Suprapubic skin (tissue), 4 donors: ENCODE results near the gene LRMDA. TPM values are rescaled to one million over a fixed set of nuclear protein-coding genes. Genes with fewer than 3 reads are reported as not detected.

Experiments used
- DNase-seq, 2 donors: peaks; one replicate each; pipeline ENCODE4 v3.0.0-alpha.2; 2019; ENCODE audit warnings: low spot score in 2 of 2
- H3K27ac ChIP-seq: fragments of 200-600 bp; sonication (generic); one replicate; pipeline ENCODE4 v1.5.1; 2019
- H3K27me3 ChIP-seq: fragments of 200-600 bp; sonication (generic); one replicate; pipeline ENCODE4 v1.5.1; 2019
- H3K36me3 ChIP-seq: fragments of 200-600 bp; sonication (generic); one replicate; pipeline ENCODE4 v1.5.1; 2019
- H3K4me1 ChIP-seq: fragments of 200-600 bp; sonication (generic); one replicate; pipeline ENCODE4 v1.5.1; 2019
- H3K4me3 ChIP-seq: fragments of 200-600 bp; sonication (generic); one replicate; pipeline ENCODE4 v1.5.1; 2019; ENCODE audit warnings: mild to moderate bottlenecking
- H3K9me3 ChIP-seq: fragments of 200-600 bp; sonication (generic); one replicate; pipeline ENCODE4 v1.5.1; 2019
- EP300 ChIP-seq: sonication (generic); formaldehyde crosslinking; IDR thresholded peaks from one replicate; pipeline ENCODE4 v1.6.1; 2017; ENCODE audit warnings: antibody characterized with exemption
- POLR2A ChIP-seq, 2 donors: fragments of 450-650 bp; IDR thresholded peaks; one replicate each; pipeline ENCODE4 v1.6.1; 2017; ENCODE audit warnings: antibody characterized with exemption in 2 of 2, mild to moderate bottlenecking in 2 of 2, moderate library complexity in 2 of 2
- POLR2AphosphoS5 ChIP-seq, 3 donors: sonication (generic); formaldehyde crosslinking; IDR thresholded peaks; one replicate each; pipeline ENCODE4 v1.6.1; 2017; ENCODE audit warnings: antibody characterized with exemption in 3 of 3
- WGBS: methylation state at CpG from one replicate; pipeline ENCODE4 v1.1.5; 2018; 5-methylcytosine and 5-hydroxymethylcytosine counted together
- total RNA-seq, 4 donors: library from RNA; depleted of rRNA; stranded (reverse); fragments of >200 nt; gene quantifications; one replicate each; pipeline ENCODE4 v1.1.0, GENCODE V29; 2016
- TF ChIP-seq, protein P1 (sequence below), 2 donors: fragments of 200-600 bp in 1 of 2; fragments of 450-650 bp in 1 of 2; sonication (generic) in 1 of 2; IDR thresholded peaks; one replicate each; pipeline ENCODE4 v1.5.1; 2016 to 2019; ENCODE audit warnings: antibody characterized with exemption in 2 of 2, mild to moderate bottlenecking in 1 of 2, moderate library complexity in 1 of 2

LRMDA gene
- total RNA-seq, 4 donors from 2014 or later: 0.10 to 2.9 (median 1.9) TPM; not detected in 1

DNA sequence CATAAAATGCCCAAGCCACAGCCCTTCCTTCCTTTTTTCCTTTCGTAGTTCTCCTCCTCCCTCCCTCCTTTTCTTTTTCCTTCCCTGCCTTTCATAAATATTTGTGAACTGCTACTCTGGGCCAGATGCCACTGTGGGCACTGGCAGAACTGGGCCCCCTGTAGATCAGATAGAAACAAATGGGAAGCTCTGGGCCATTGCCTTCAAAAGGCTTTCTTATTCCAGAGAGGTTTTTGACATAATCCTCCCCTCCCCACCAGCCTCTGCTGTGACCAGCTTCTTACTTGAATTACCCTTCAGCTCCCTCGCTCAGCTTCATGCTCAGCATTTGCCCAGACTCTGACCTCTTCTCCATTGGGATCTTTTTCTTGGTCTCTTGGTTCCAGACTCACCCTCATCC, 886.8 kb downstream of the LRMDA start:
- no peaks in the 10 kb centered on the region for H3K27me3 ChIP-seq
- no peak for DNase-seq
- TF ChIP-seq POLR2AphosphoS5 (IDR thresholded peaks at IDR 0.05): no peak
- TF ChIP-seq EP300: no peak
- TF ChIP-seq, protein P1, sequence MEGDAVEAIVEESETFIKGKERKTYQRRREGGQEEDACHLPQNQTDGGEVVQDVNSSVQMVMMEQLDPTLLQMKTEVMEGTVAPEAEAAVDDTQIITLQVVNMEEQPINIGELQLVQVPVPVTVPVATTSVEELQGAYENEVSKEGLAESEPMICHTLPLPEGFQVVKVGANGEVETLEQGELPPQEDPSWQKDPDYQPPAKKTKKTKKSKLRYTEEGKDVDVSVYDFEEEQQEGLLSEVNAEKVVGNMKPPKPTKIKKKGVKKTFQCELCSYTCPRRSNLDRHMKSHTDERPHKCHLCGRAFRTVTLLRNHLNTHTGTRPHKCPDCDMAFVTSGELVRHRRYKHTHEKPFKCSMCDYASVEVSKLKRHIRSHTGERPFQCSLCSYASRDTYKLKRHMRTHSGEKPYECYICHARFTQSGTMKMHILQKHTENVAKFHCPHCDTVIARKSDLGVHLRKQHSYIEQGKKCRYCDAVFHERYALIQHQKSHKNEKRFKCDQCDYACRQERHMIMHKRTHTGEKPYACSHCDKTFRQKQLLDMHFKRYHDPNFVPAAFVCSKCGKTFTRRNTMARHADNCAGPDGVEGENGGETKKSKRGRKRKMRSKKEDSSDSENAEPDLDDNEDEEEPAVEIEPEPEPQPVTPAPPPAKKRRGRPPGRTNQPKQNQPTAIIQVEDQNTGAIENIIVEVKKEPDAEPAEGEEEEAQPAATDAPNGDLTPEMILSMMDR (IDR thresholded peaks at IDR 0.05): no peak
- TF ChIP-seq POLR2A (IDR thresholded peaks at IDR 0.05): no peak

DNA sequence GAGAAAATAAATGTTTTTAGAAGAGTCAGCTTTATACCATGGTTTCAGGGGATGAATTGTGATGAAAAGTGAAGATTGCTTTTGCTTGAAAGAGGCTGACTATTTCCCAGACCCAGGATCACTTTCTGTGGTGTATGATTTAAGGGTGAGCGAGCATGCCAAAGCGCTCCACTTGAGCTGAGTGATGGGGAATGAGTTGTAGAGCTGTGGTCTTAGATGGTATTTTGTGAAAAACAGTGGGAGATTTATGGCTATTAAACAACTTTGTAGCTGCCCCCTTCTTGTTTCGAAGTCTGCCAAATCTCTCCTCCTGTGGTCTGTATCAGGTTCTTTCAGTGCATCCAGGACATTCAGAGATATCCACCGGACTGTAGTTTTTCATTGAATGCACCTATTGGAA, 888.2 kb downstream of the LRMDA start:
- Histone ChIP-seq H3K27me3 (no peaks in the 10 kb centered on the region), H3K9me3 (no peaks in the 10 kb centered on the region), H3K4me1 (peaks cover 11% of the 10 kb centered on the region), H3K4me3 (no peak overlapping the region), H3K27ac (no peak overlapping the region), H3K36me3 (no peaks in the 10 kb centered on the region)
- TF ChIP-seq, protein P1 (IDR thresholded peaks at IDR 0.05): no peak
- TF ChIP-seq POLR2AphosphoS5 (IDR thresholded peaks at IDR 0.05): no peak
- TF ChIP-seq POLR2A (IDR thresholded peaks at IDR 0.05): no peak
- TF ChIP-seq EP300: no peak
- no peak for DNase-seq
- WGBS: 92% methylated on average over 4 of the region's 4 CpGs

More for the DNA sequence above, 886.8 kb downstream of the LRMDA start:
- H3K4me3 ChIP-seq: no peak overlapping the region
- H3K36me3 ChIP-seq: no peaks in the 10 kb centered on the region
- 57% methylated on average over 2 of the region's 2 CpGs for WGBS
- no peak overlapping the region for H3K27ac ChIP-seq
- H3K4me1 ChIP-seq: no peaks in the 10 kb centered on the region
- H3K9me3 ChIP-seq: no peaks in the 10 kb centered on the region

DNA sequence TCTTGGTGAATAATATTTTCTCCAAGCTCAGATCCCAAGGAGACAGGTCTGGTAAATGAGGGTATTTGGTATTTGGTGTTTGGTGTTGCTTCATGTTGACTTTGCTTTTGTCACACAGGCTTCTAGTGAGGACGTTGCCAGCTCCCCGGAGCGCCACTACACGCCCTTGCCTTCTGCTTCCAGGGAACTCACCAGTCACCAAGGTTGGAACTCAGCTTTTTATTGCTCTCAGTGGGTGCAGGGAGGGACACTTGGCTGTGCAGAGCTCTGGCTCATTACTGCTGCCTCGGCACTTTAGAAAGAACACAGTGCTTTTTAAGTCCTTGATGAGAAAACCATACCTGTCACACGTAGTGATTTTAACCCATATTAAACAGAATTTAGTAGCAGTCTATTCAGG, 892.9 kb downstream of the LRMDA start:
- no peaks in the 10 kb centered on the region for H3K36me3 ChIP-seq
- H3K4me1 ChIP-seq: peaks cover 12% of the 10 kb centered on the region
- no peaks in the 10 kb centered on the region for H3K9me3 ChIP-seq
- no peak overlapping the region for H3K4me3 ChIP-seq
- 38% methylated on average over 6 of the region's 6 CpGs for WGBS
- no peak overlapping the region for H3K27ac ChIP-seq
- H3K27me3 ChIP-seq: no peaks in the 10 kb centered on the region
- TF ChIP-seq POLR2A (IDR thresholded peaks at IDR 0.05): no peak
- TF ChIP-seq, protein P1 (IDR thresholded peaks at IDR 0.05): no peak
- no peak for TF ChIP-seq POLR2AphosphoS5 (IDR thresholded peaks at IDR 0.05)
- TF ChIP-seq EP300: no peak
- DNase-seq: peak in 1 of 2 donors; percentile 79

DNA sequence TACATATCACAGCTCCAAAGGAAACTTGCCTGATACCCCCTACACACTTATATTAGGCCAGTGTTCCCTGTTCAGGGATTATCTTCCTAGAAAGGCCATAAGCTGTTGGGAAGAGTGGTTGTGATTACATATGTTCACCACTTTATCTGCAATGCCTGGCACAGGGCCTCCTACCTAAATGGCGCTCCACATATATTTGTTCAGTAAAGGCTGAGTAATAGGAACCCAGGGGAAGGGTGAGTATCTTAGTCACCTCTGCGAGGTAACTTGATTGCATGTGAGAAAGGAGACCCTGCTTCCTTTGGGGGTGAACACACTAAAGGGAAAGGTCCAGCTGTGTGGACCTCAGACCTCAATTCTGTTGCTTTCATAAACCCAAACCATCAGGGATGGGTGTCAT, 896.0 kb downstream of the LRMDA start:
- no peak overlapping the region for H3K27ac ChIP-seq
- no peaks in the 10 kb centered on the region for H3K9me3 ChIP-seq
- TF ChIP-seq, protein P1 (IDR thresholded peaks at IDR 0.05): no peak
- TF ChIP-seq POLR2AphosphoS5 (IDR thresholded peaks at IDR 0.05) (no peak), EP300 (no peak), POLR2A (IDR thresholded peaks at IDR 0.05) (no peak)
- no peak overlapping the region for H3K4me3 ChIP-seq
- peaks cover 12% of the 10 kb centered on the region for H3K4me1 ChIP-seq
- WGBS: 88% methylated on average over 2 of the region's 2 CpGs
- no peaks in the 10 kb centered on the region for H3K27me3 ChIP-seq
- DNase-seq: no peak
- H3K36me3 ChIP-seq: no peaks in the 10 kb centered on the region

DNA sequence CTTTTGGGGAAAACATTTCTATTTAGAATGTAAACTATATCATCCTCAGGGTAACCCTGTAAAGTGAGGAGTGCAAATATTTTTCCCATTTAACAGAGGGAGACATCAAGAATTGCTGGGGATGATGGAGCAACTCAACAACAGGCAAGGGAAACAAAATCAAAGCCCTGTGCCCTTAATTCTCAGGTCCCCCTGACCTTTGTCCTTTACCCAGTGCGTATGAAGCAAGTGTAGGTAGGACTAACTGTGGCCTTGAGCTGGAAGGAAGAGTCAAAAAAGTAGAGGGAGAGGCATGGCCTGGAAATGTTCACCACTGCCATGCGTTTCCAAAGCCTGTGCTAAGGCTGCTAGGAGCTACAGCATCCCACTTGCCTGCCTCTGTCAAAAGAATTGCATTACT, 896.9 kb downstream of the LRMDA start:
- no peaks in the 10 kb centered on the region for H3K27me3 ChIP-seq
- WGBS: 94% methylated on average over 2 of the region's 2 CpGs
- TF ChIP-seq, protein P1 (IDR thresholded peaks at IDR 0.05): no peak
- TF ChIP-seq POLR2A (IDR thresholded peaks at IDR 0.05) (no peak), EP300 (no peak), POLR2AphosphoS5 (IDR thresholded peaks at IDR 0.05) (no peak)
- H3K36me3 ChIP-seq: no peaks in the 10 kb centered on the region
- no peaks in the 10 kb centered on the region for H3K9me3 ChIP-seq
- no peak overlapping the region for H3K4me3 ChIP-seq
- no peak overlapping the region for H3K27ac ChIP-seq
- H3K4me1 ChIP-seq: peaks cover 12% of the 10 kb centered on the region
- no peak for DNase-seq
